ENCODE measurements around the gene TRAF6. TPM values are rescaled to one million over a fixed set of nuclear protein-coding genes. Genes with fewer than 3 reads are reported as not detected.

The TRAF6 gene
- total RNA-seq, 4 donors from 2014 or later, result 12.6 to 18.7 (median 18.6) TPM

DNA sequence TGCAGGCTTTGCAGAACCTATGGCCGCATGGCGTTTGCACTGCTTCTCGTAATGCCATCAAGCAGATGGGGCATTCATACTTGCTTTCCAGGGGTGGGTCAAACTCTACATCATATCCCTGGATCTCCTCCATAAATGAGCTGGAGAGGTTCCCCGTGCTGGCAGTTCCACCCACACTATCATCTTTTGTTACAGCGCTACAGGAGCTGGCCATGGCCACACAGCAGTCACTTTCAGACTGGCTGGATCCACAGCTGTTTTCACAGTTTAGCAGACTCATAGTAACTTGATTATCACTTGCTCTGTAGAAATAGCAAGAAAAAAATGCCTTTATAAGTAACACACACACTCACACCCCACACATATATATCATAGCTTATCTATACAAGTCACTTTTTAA, 8.8 kb downstream of the TRAF6 start:
- Histone ChIP-seq H3K36me3 (peaks cover 49% of the 10 kb centered on the region), H3K9me3 (no peaks in the 10 kb centered on the region), H3K27ac (no peak overlapping the region), H3K4me1 (peaks cover 15% of the 10 kb centered on the region), H3K27me3 (no peaks in the 10 kb centered on the region), H3K4me3 (no peak overlapping the region)
- WGBS, result 80% methylated on average over 5 of the region's 5 CpGs
- no peak for DNase-seq (ENCODE audit: low spot score in 2 of 2)
- TF ChIP-seq EP300 (IDR thresholded peaks at IDR 0.05), result no peak
- no peak for TF ChIP-seq POLR2A (IDR thresholded peaks at IDR 0.05)
- TF ChIP-seq, protein P1, sequence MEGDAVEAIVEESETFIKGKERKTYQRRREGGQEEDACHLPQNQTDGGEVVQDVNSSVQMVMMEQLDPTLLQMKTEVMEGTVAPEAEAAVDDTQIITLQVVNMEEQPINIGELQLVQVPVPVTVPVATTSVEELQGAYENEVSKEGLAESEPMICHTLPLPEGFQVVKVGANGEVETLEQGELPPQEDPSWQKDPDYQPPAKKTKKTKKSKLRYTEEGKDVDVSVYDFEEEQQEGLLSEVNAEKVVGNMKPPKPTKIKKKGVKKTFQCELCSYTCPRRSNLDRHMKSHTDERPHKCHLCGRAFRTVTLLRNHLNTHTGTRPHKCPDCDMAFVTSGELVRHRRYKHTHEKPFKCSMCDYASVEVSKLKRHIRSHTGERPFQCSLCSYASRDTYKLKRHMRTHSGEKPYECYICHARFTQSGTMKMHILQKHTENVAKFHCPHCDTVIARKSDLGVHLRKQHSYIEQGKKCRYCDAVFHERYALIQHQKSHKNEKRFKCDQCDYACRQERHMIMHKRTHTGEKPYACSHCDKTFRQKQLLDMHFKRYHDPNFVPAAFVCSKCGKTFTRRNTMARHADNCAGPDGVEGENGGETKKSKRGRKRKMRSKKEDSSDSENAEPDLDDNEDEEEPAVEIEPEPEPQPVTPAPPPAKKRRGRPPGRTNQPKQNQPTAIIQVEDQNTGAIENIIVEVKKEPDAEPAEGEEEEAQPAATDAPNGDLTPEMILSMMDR (IDR thresholded peaks at IDR 0.05), result no peak
- TF ChIP-seq POLR2AphosphoS5 (IDR thresholded peaks at IDR 0.05), result no peak

DNA sequence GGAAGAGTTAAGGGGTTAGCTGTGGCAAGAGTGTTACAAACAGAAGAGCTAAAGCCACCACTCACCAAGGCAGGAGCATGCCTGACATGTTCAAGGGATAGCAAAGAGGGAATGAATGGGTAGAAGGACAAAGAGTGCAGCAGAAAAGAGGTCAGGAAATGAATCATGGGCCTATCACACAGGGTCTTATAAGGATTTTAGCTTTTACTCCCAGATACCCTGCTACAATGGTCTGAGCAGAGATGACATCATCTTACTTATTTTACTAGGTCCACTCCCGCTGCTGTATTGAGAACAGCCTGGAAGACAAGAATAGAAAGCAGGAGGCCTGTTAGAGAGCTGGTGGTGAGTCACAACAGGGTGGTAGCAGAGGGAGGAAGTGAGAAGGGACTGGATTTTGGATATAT, 9.8 kb downstream of the TRAF6 start:
- 64% methylated on average over 1 of the region's 1 CpG for WGBS
- peaks cover 9% of the 10 kb centered on the region for H3K4me1 ChIP-seq
- no peak overlapping the region for H3K27ac ChIP-seq
- no peak overlapping the region for H3K4me3 ChIP-seq
- DNase-seq (ENCODE audit: low spot score in 2 of 2), result no peak
- H3K36me3 ChIP-seq, result peaks cover 57% of the 10 kb centered on the region
- H3K9me3 ChIP-seq, result no peaks in the 10 kb centered on the region
- H3K27me3 ChIP-seq, result no peaks in the 10 kb centered on the region
- no peak for TF ChIP-seq POLR2AphosphoS5 (IDR thresholded peaks at IDR 0.05)
- TF ChIP-seq POLR2A (IDR thresholded peaks at IDR 0.05), result no peak
- TF ChIP-seq, protein P1 (IDR thresholded peaks at IDR 0.05), result no peak
- no peak for TF ChIP-seq EP300 (IDR thresholded peaks at IDR 0.05)

DNA sequence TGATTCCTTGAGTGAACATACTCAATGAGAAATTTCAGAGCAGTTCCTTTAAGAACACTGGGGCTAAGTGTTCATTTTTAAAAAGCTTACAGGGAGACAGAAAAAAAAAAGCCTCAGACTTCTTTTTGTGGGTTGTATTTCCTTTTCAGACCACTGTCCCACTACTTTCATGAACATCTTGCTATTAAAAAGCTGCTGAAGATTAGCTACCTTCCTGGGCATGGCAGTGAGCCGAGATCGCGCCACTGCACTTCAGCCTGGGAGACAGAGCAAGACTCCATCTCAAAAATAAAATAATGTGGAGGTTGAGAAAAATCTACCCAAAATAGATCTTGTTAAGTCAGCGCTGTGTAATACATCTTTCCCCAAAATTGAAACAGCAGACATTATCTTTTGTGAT, 10.8 kb downstream of the TRAF6 start:
- H3K9me3 ChIP-seq, result no peaks in the 10 kb centered on the region
- no peaks in the 10 kb centered on the region for H3K27me3 ChIP-seq
- peaks cover 9% of the 10 kb centered on the region for H3K4me1 ChIP-seq
- peaks cover 65% of the 10 kb centered on the region for H3K36me3 ChIP-seq
- H3K4me3 ChIP-seq, result no peak overlapping the region
- no peak for DNase-seq (ENCODE audit: low spot score in 2 of 2)
- no peak for TF ChIP-seq EP300 (IDR thresholded peaks at IDR 0.05)
- TF ChIP-seq, protein P1 (IDR thresholded peaks at IDR 0.05), result no peak
- no peak for TF ChIP-seq POLR2A (IDR thresholded peaks at IDR 0.05)
- TF ChIP-seq POLR2AphosphoS5 (IDR thresholded peaks at IDR 0.05), result no peak
- 91% methylated on average over 4 of the region's 4 CpGs for WGBS
- H3K27ac ChIP-seq, result no peak overlapping the region

DNA sequence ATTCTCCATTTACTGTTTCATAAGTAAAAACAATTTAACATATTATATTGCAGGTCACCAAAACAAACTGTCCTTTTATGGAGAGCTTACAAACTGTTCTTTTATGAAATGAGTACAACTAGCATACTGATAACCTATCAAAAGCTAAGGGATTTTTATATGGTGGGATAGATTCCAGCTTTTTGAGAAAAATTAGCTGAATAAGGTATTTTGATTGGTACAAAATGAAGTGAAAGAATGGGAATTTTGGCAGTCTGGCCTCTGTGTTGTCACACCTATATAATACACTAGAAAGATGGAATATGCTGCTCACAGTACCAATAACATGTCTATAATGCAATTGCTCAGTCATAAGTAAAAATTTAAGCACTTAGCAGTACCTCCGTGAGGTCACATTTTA, 11.4 kb downstream of the TRAF6 start:
- no peak overlapping the region for H3K4me3 ChIP-seq
- H3K9me3 ChIP-seq, result no peaks in the 10 kb centered on the region
- peaks cover 9% of the 10 kb centered on the region for H3K4me1 ChIP-seq
- no peak overlapping the region for H3K27ac ChIP-seq
- TF ChIP-seq EP300 (IDR thresholded peaks at IDR 0.05), result no peak
- TF ChIP-seq, protein P1 (IDR thresholded peaks at IDR 0.05), result no peak
- no peak for TF ChIP-seq POLR2AphosphoS5 (IDR thresholded peaks at IDR 0.05)
- no peak for TF ChIP-seq POLR2A (IDR thresholded peaks at IDR 0.05)
- 90% methylated on average over 1 of the region's 1 CpG for WGBS
- no peak for DNase-seq (ENCODE audit: low spot score in 2 of 2)
- H3K36me3 ChIP-seq, result peaks cover 70% of the 10 kb centered on the region
- H3K27me3 ChIP-seq, result no peaks in the 10 kb centered on the region

DNA sequence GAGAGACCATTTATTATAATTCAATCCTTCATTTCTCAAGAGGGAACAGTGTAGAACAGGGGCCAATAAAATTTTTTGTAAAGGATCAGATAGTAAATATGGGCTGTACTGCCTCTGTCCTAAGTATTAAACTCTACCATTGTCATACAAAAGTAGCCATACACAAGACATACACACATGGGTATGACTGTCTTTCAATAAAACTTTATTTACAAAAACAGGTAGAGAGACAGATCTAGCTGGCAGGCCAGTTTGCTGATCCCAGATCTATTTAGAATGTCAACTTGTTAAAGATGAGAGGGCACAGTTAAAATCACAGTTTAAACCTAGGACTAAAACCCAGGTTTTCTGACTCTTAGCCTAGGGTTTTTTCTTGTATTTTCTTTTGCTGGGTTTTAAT, 16.7 kb downstream of the TRAF6 start:
- H3K4me1 ChIP-seq, result no peaks in the 10 kb centered on the region
- no peaks in the 10 kb centered on the region for H3K9me3 ChIP-seq
- H3K36me3 ChIP-seq, result peaks cover 80% of the 10 kb centered on the region
- no peak overlapping the region for H3K27ac ChIP-seq
- no peak overlapping the region for H3K4me3 ChIP-seq
- no peak for DNase-seq (ENCODE audit: low spot score in 2 of 2)
- H3K27me3 ChIP-seq, result no peaks in the 10 kb centered on the region
- TF ChIP-seq POLR2AphosphoS5 (IDR thresholded peaks at IDR 0.05), result no peak
- TF ChIP-seq POLR2A (IDR thresholded peaks at IDR 0.05), result no peak
- TF ChIP-seq, protein P1 (IDR thresholded peaks at IDR 0.05), result no peak
- TF ChIP-seq EP300 (IDR thresholded peaks at IDR 0.05), result no peak

Data from suprapubic skin (tissue), 4 donors.